Stimulated activated CD4-positive, alpha-beta T cell treated with anti-CD3 and anti-CD28 coated beads, TNF-alpha, amount 100 ng/mL, for 1 hour (primary cell): Measurements from ENCODE around the gene RPUSD3.

ENCODE experiments used
- DNase-seq, 3 donors: peaks; one replicate each; pipeline ENCODE4 v3.0.0-alpha.2; 2020; ENCODE audit warnings: low read depth in 3 of 3, low spot score in 1 of 3

RPUSD3 gene

GRCh38 chr3:9806688-9807589 lies 36.9 kb downstream of the RPUSD3 start:
- DNase-seq, result no peak

GRCh38 chr3:9806137-9806536 lies 37.7 kb downstream of the RPUSD3 start:
- no peak for DNase-seq

- no peak for DNase-seq
These were observed 38.8 kb downstream of the RPUSD3 start for GRCh38 chr3:9804996-9805395.

GRCh38 chr3:9803494-9803893 lies 40.3 kb downstream of the RPUSD3 start:
- DNase-seq, result no peak

GRCh38 chr3:9800529-9800928 lies 43.3 kb downstream of the RPUSD3 start:
- DNase-seq, result no peak

- no peak for DNase-seq
These were observed 46.4 kb downstream of the RPUSD3 start for GRCh38 chr3:9797196-9797945.

GRCh38 chr3:9795207-9795606 lies 48.6 kb downstream of the RPUSD3 start:
- no peak for DNase-seq

- DNase-seq, result no peak
These were observed 49.4 kb downstream of the RPUSD3 start for GRCh38 chr3:9794400-9794799.

- no peak for DNase-seq
These were observed 50.5 kb downstream of the RPUSD3 start for GRCh38 chr3:9793161-9793781.

GRCh38 chr3:9792405-9793160 lies 51.2 kb downstream of the RPUSD3 start, which contains the start of the genes ARPC4 and TADA3:
Gene ARPC4 (plus strand): TSS chr3:9793082. CDS start chr3:9793122, 40 bp downstream.
Gene TADA3 (minus strand): TSS chr3:9792473. CDS start chr3:9791466, 1,007 bp downstream.
- DNase-seq, result peak; percentile 75 to 80 (median 77)

GRCh38 chr3:9791790-9792404 lies 51.9 kb downstream of the RPUSD3 start:
- DNase-seq, result no peak

- no peak for DNase-seq
These were observed 52.7 kb downstream of the RPUSD3 start for GRCh38 chr3:9791127-9791526.
